Stimulated activated CD4-positive, alpha-beta T cell treated with anti-CD3 and anti-CD28 coated beads, Interleukin-15, amount 100 ng/mL, for 24 hours (primary cell): Measurements from ENCODE around the gene GDF9.
A peak's percentile ranks its signal among the peaks of the same experiment; 100 is the strongest.

Source experiments
- DNase-seq: peaks from one replicate; pipeline ENCODE4 v3.0.0-alpha.2; 2020

GDF9 gene

DNA sequence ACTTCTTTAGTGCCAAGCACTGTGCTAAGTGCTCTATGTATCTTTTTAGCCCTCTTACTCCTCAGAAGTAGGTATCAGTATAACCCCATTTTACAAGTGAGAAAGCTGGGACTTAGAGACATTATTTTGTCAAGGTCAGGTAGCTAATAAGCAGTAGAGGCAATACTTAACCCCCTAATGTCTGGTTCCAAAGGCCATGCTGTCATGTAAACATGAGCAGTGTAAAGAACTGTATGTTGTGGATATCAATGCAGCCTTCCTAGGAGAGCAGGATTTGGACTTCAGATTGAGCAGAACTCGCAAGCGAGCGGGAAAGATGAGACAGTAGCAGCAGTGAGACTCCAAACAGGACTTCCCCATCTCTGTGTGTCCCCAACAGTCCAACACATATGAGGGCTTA, 32.2 kb downstream of the GDF9 start:
- DNase-seq: no peak

- no peak for DNase-seq
Measured at GRCh38 chr5:132832612-132833011, 33.7 kb downstream of the GDF9 start.

DNA sequence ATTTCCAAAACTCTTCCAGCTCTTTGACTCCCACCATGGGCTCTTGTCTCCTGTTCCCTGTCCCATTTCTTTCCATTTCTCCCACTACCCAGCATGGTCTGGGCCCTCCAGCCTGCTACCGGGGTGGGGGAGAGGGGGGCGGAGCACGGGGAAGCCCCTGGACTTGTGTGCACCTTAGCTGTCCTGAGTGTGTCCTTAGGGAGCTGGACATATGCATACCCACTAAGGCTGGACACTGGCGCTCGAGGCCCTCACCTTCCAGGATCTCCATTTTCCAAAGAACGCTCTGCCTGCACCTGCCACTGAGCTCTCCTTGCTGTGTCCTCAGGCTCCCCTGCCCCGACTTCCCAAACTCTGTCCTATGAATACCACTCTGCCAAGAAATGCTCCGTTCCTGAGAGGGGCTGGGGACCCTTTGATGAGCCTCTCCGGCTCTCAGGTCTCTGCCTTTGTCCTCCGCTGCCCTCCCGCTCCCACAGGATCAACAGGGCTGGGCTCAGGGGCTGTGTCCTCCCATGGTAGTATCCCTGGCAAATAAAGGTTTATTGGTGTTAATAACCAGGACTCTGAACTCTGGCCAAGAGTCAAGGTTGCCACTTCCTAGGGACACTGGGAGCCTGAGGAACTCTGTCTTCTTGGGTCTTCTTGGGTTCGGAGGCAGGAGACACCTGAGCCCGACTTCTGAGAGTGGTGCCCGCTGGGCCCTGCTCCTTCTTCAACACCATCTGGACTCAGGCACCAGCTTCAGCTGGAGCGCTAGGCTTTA, 35.0 kb downstream of the GDF9 start:
- no peak for DNase-seq

GRCh38 chr5:132830436-132831094, 35.7 kb downstream of the GDF9 start, which contains the start of gene SHROOM1:
Gene SHROOM1 (minus strand): TSS chr5:132830647. CDS start chr5:132826140, 4,507 bp downstream.
- peak; percentile 61 for DNase-seq

- DNase-seq: peak; percentile 82
Measured at GRCh38 chr5:132829742-132830435, 36.4 kb downstream of the GDF9 start.

DNA sequence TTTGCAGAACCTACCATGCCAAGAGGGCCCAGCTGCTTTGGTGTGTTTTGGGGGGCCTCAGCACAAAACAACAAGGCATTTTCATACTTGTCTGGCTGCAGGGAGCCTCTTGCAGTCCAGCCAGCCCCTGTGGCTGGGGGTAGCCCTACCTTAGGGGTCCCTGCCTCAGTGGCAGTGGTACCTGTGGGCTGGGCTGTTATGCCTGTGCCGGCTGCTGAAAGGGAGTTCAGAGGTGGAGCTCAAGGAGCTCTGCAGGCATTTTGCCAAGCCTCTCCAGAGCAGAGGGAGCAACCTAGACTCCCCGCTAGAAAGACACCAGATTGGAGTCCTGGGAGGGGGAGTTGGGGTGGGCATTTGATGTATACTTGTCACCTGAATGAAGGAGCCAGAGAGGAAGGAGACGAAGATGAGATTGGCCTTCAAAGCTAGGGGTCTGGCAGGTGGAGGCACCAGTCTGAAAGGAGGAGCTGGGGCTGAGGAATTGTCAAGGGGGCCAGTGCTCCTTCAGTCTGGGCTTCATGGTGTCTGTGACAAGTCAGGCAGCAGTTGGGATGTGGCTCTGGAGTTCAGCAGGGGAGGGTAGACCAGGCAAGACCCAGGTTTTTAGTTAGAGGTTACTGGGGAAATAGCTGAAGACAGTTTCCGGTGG, 37.3 kb downstream of the GDF9 start:
- DNase-seq: no peak

GRCh38 chr5:132827943-132828673, 38.2 kb downstream of the GDF9 start:
- DNase-seq: no peak

DNA sequence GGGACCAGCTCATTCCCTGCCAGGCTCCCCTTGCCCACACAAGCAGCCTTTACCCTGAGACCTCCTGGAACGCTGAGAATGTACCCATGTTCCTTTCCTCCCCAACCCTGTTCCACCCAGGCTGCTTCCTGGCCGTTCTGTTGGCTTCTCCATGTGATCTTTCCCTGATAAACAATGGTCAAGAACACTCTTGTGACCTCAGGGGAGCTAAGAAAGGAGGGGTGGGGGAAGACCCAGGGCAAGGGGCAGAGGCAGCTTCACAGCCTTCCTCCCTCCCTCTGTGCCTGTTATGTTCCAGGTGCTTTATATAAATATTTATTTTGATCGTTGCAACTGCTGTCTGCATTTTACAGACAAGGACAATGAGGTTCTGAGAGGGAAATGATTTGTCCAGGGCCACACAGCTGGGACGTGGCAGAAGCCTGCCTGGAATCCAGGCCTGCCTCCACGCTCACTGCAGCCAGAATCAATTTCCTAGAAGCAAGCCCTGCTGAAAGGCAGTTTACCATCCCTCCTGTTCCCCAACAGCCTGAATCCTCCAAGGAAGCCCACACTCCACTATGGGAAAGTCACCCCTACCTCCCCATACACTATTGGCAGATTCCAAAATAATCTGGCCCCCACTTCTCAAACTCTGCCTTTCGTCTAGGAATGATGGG, 39.7 kb downstream of the GDF9 start:
- no peak for DNase-seq

- DNase-seq: peak; percentile 47
Measured at GRCh38 chr5:132825834-132826391, 40.4 kb downstream of the GDF9 start.

DNA sequence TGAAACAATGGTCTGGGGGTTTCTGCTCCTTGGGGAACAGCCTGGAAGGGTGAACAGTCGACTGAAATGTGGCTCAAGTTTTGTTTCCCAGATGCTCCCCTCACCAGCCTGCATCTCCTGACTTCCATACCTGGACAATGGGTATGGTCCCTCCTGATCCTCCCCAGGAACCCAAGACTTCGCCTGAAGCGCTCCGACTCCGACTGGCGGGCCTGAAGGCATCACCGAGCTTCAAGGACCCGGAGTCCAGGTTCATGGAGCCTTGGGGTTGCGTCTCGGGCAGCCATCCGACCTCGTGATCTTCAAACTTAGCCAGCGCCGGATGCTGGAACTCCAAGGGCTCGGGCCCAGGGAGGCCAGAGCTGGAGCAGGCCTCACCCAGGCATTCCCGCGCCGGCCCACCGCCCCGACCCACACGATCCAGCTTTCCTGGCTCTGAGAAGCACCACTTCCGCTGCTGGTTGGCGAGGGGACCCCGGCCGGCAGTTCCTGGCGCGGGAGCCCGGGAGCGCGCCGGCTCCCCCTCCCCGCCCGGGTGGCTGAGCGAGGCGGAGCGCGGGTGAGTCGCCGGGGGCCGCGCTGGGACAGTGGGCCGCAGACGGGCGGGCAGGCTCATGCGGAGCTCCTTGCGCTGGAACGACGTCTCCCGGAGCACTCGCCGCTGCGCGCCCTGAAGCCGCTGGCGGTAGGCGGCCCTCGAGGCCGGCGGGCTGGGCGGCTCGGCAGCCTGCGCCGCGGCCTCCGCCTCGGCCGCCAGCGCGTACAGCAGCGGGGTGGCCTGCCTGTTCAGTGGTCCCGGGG, 41.0 kb downstream of the GDF9 start:
- peak; percentile 42 for DNase-seq

GRCh38 chr5:132824426-132824825, 41.8 kb downstream of the GDF9 start:
- no peak for DNase-seq

DNA sequence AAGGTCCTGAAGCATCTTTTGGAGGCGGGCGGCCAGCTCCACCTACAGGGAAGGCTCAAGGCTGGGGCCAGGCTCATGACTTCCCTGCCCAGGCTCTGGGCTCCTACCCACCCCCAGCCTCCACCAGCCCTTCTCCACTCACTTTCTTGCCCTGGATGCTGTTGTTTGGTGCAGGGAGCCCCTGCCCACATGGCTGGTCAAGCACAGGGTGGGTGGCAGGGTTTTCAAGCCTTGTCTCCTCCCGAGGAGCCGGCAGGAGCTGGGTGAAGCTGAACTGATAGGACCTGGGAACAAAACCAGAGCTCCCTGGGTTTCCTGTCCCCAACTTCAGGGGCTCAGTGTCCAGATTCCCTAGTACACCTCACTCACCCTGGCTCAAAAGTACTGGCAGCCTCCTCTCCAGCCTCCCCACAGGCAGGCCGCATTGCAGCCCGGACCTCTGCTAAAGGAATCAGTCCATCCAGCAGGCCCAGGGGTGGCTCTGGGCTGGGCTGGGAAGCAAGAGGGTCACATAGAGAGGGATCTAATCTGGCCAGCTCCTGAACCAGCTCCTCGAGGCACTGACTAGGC, 42.7 kb downstream of the GDF9 start:
- no peak for DNase-seq

- peak; percentile 53 for DNase-seq
Measured at GRCh38 chr5:132822650-132823480, 43.4 kb downstream of the GDF9 start.

DNA sequence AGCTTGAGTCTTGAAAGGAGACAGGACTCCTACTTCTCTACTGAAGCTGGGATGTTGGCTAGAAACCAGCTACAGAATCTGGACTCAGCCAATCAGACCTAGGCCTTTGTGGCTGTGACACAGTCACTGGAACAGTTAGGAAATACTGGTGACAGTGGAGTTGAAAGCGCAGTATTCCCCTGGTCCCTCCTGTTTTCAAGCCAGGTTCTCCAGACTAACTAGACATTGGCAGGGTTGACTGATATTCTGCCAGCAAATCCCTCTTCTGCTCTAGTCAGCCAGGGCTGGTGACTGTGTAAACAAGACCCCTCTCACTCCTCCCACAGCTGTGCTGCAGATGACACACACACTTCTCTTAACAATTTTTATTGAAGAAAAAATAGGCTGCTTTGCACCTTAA, 44.5 kb downstream of the GDF9 start:
- DNase-seq: no peak

GRCh38 chr5:132821350-132821749, 44.9 kb downstream of the GDF9 start:
- no peak for DNase-seq

GRCh38 chr5:132820162-132820754, 46.0 kb downstream of the GDF9 start:
- peak; percentile 95 for DNase-seq

- DNase-seq: peak; percentile 28
Measured at GRCh38 chr5:132819468-132819867, 46.8 kb downstream of the GDF9 start.

GRCh38 chr5:132817011-132817410, 49.3 kb downstream of the GDF9 start:
- DNase-seq: no peak

DNA sequence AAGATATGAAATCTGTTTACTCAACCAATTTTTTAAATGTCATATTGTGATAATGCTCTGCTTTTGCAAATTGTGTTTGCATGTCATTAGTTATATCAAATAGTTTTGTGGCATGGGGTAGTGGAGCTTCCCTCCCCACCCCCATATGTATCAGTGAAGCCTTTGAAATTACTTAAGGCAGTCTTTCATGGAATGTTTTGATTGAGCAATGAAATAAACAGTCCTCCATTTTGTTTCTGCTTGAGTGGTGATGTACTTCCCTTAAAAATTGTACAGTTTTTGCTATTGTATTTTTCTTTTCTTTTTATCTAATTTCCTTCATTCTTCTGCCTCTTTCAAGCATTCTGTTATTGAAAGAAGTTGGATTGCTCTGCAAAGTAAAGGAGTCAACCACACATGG, 49.7 kb downstream of the GDF9 start:
- no peak for DNase-seq
